Measurements from ENCODE around the gene EEF1AKMT3. TPM values are rescaled to one million over a fixed set of nuclear protein-coding genes. Genes with fewer than 3 reads are reported as not detected.

The EEF1AKMT3 gene
- total and polyA plus RNA-seq, 5 donors from 2014 or later: 1.8 to 7.6 (median 2.8) TPM

- peak overlapping the region; percentile 49 to 98 (median 93) for H3K4me3 Mint-ChIP-seq
- peaks cover 10% of the 10 kb centered on the region for H3K36me3 Mint-ChIP-seq
- H3K27ac ChIP-seq (ENCODE audit: insufficient read depth, low read length, poor library complexity, severe bottlenecking): peak overlapping the region; percentile 92
- no peaks in the 10 kb centered on the region for H3K9me3 ChIP-seq (ENCODE audit: control insufficient read depth in 2 of 2, low read length in 2 of 2)
- peak overlapping the region; percentile 64 to 99 (median 98) for H3K27ac Mint-ChIP-seq
- ATAC-seq (ENCODE audit: low read depth in 2 of 2): no peak
- peaks cover 12 to 60% (median 36%) of the 10 kb centered on the region in 4 donors for H3K4me1 Mint-ChIP-seq
- no peak for DNase-seq
- H3K4me1 ChIP-seq (ENCODE audit: control insufficient read depth, insufficient read depth, low read length, poor library complexity, severe bottlenecking): peaks cover 35% of the 10 kb centered on the region
- no peaks in the 10 kb centered on the region for H3K9me3 Mint-ChIP-seq
- peaks cover 25% of the 10 kb centered on the region for H3K36me3 ChIP-seq (ENCODE audit: control insufficient read depth, insufficient read depth, low read length)
- no peaks in the 10 kb centered on the region for H3K27me3 ChIP-seq (ENCODE audit: control insufficient read depth, insufficient read depth, low read length)
- H3K4me3 ChIP-seq (ENCODE audit: low read depth, low read length): peak overlapping the region; percentile 63
- no peaks in the 10 kb centered on the region for H3K27me3 Mint-ChIP-seq
These were observed 21.6 kb upstream of the EEF1AKMT3 start for GRCh38 chr12:57750561-57751431.

- no peak for DNase-seq
- peaks cover 4% of the 10 kb centered on the region for H3K27me3 Mint-ChIP-seq
- H3K4me3 ChIP-seq (ENCODE audit: low read depth, low read length): peak overlapping the region; percentile 63
- peak overlapping the region; percentile 64 to 99 (median 98) for H3K27ac Mint-ChIP-seq
- H3K27me3 ChIP-seq (ENCODE audit: control insufficient read depth, insufficient read depth, low read length): no peaks in the 10 kb centered on the region
- no peaks in the 10 kb centered on the region for H3K9me3 ChIP-seq (ENCODE audit: control insufficient read depth in 2 of 2, low read length in 2 of 2)
- peak overlapping the region; percentile 90 to 98 (median 93) for H3K4me3 Mint-ChIP-seq
- H3K27ac ChIP-seq (ENCODE audit: insufficient read depth, low read length, poor library complexity, severe bottlenecking): peak overlapping the region; percentile 92
- H3K4me1 ChIP-seq (ENCODE audit: control insufficient read depth, insufficient read depth, low read length, poor library complexity, severe bottlenecking): peaks cover 41% of the 10 kb centered on the region
- peaks cover 10% of the 10 kb centered on the region for H3K36me3 Mint-ChIP-seq
- peaks cover 25% of the 10 kb centered on the region for H3K36me3 ChIP-seq (ENCODE audit: control insufficient read depth, insufficient read depth, low read length)
- H3K9me3 Mint-ChIP-seq: no peaks in the 10 kb centered on the region
- ATAC-seq (ENCODE audit: low read depth in 2 of 2): no peak
- peaks cover 16 to 59% (median 37%) of the 10 kb centered on the region in 4 donors for H3K4me1 Mint-ChIP-seq
These were observed 21.0 kb upstream of the EEF1AKMT3 start for GRCh38 chr12:57751432-57751787.

- Mint-ChIP-seq H3K9me3 (no peaks in the 10 kb centered on the region), H3K4me3 (peak within 1 kb of the TSS; percentile 90 to 98 (median 93)), H3K4me1 (peaks cover 22 to 61% (median 42%) of the 10 kb centered on the region in 4 donors), H3K27ac (peak within 1 kb of the TSS; percentile 69 to 99 (median 98)), H3K36me3 (peaks cover 10% of the 10 kb centered on the region), H3K27me3 (peaks cover 4% of the 10 kb centered on the region)
- Histone ChIP-seq H3K27me3 (ENCODE audit: control insufficient read depth, insufficient read depth, low read length) (no peaks in the 10 kb centered on the region), H3K36me3 (ENCODE audit: control insufficient read depth, insufficient read depth, low read length) (peaks cover 24% of the 10 kb centered on the region), H3K4me3 (ENCODE audit: low read depth, low read length) (peak within 1 kb of the TSS; percentile 69), H3K4me1 (ENCODE audit: control insufficient read depth, insufficient read depth, low read length, poor library complexity, severe bottlenecking) (peaks cover 47% of the 10 kb centered on the region), H3K27ac (ENCODE audit: insufficient read depth, low read length, poor library complexity, severe bottlenecking) (peak within 1 kb of the TSS; percentile 92), H3K9me3 (ENCODE audit: control insufficient read depth in 2 of 2, low read length in 2 of 2) (no peaks in the 10 kb centered on the region)
- DNase-seq (peak; percentile 99 to 100 (median 100)), ATAC-seq (ENCODE audit: low read depth in 2 of 2) (peak; percentile 83 to 85)
These were observed 20.4 kb upstream of the EEF1AKMT3 start, which contains the start of gene CDK4 for GRCh38 chr12:57751788-57752667. Gene CDK4 (minus strand): TSS chr12:57752310. CDS start chr12:57751717, 593 bp downstream.

- ATAC-seq (ENCODE audit: low read depth in 2 of 2) (no peak), DNase-seq (no peak)
- Mint-ChIP-seq H3K27me3 (peaks cover 4% of the 10 kb centered on the region), H3K27ac (peak overlapping the region; percentile 62 to 99 (median 98)), H3K4me1 (peaks cover 22 to 63% (median 41%) of the 10 kb centered on the region in 4 donors), H3K4me3 (peak overlapping the region; percentile 90 to 98 (median 93)), H3K36me3 (peaks cover 10% of the 10 kb centered on the region), H3K9me3 (no peaks in the 10 kb centered on the region)
- H3K4me1 ChIP-seq (ENCODE audit: control insufficient read depth, insufficient read depth, low read length, poor library complexity, severe bottlenecking): peaks cover 49% of the 10 kb centered on the region
- no peaks in the 10 kb centered on the region for H3K27me3 ChIP-seq (ENCODE audit: control insufficient read depth, insufficient read depth, low read length)
- peaks cover 20% of the 10 kb centered on the region for H3K36me3 ChIP-seq (ENCODE audit: control insufficient read depth, insufficient read depth, low read length)
- peak overlapping the region; percentile 69 for H3K4me3 ChIP-seq (ENCODE audit: low read depth, low read length)
- no peaks in the 10 kb centered on the region for H3K9me3 ChIP-seq (ENCODE audit: control insufficient read depth in 2 of 2, low read length in 2 of 2)
- H3K27ac ChIP-seq (ENCODE audit: insufficient read depth, low read length, poor library complexity, severe bottlenecking): peak overlapping the region; percentile 92
These were observed 19.8 kb upstream of the EEF1AKMT3 start for GRCh38 chr12:57752668-57753000.

GRCh38 chr12:57753756-57754337 is 18.6 kb upstream of the EEF1AKMT3 start:
- peaks cover 25% of the 10 kb centered on the region for H3K36me3 ChIP-seq (ENCODE audit: control insufficient read depth, insufficient read depth, low read length)
- peak overlapping the region; percentile 74 for H3K4me3 ChIP-seq (ENCODE audit: low read depth, low read length)
- peak overlapping the region; percentile 90 to 98 (median 96) for H3K4me3 Mint-ChIP-seq
- H3K36me3 Mint-ChIP-seq: peaks cover 8% of the 10 kb centered on the region
- H3K27me3 Mint-ChIP-seq: peaks cover 4% of the 10 kb centered on the region
- peak overlapping the region; percentile 92 for H3K27ac ChIP-seq (ENCODE audit: insufficient read depth, low read length, poor library complexity, severe bottlenecking)
- no peaks in the 10 kb centered on the region for H3K9me3 ChIP-seq (ENCODE audit: control insufficient read depth in 2 of 2, low read length in 2 of 2)
- H3K4me1 ChIP-seq (ENCODE audit: control insufficient read depth, insufficient read depth, low read length, poor library complexity, severe bottlenecking): peaks cover 49% of the 10 kb centered on the region
- DNase-seq (no peak), ATAC-seq (ENCODE audit: low read depth in 2 of 2) (no peak)
- H3K4me1 Mint-ChIP-seq: peaks cover 22 to 68% (median 41%) of the 10 kb centered on the region in 4 donors
- peak overlapping the region; percentile 95 to 99 (median 98) for H3K27ac Mint-ChIP-seq
- H3K9me3 Mint-ChIP-seq: no peaks in the 10 kb centered on the region
- no peaks in the 10 kb centered on the region for H3K27me3 ChIP-seq (ENCODE audit: control insufficient read depth, insufficient read depth, low read length)

GRCh38 chr12:57754411-57755193 is 17.8 kb upstream of the EEF1AKMT3 start, which contains the start of gene MARCHF9:
Gene MARCHF9 (plus strand): TSS chr12:57755103. CDS start chr12:57755529, 426 bp downstream.
- Histone ChIP-seq H3K36me3 (ENCODE audit: control insufficient read depth, insufficient read depth, low read length) (peaks cover 24% of the 10 kb centered on the region), H3K27me3 (ENCODE audit: control insufficient read depth, insufficient read depth, low read length) (no peaks in the 10 kb centered on the region), H3K27ac (ENCODE audit: insufficient read depth, low read length, poor library complexity, severe bottlenecking) (peak within 1 kb of the TSS; percentile 92), H3K4me3 (ENCODE audit: low read depth, low read length) (peak within 1 kb of the TSS; percentile 74), H3K4me1 (ENCODE audit: control insufficient read depth, insufficient read depth, low read length, poor library complexity, severe bottlenecking) (peaks cover 49% of the 10 kb centered on the region), H3K9me3 (ENCODE audit: control insufficient read depth in 2 of 2, low read length in 2 of 2) (no peaks in the 10 kb centered on the region)
- peak within 1 kb of the TSS; percentile 94 to 98 (median 96) for H3K4me3 Mint-ChIP-seq
- peaks cover 22 to 71% (median 47%) of the 10 kb centered on the region in 4 donors for H3K4me1 Mint-ChIP-seq
- peaks cover 4% of the 10 kb centered on the region for H3K27me3 Mint-ChIP-seq
- no peaks in the 10 kb centered on the region for H3K9me3 Mint-ChIP-seq
- ATAC-seq (ENCODE audit: low read depth in 2 of 2) (peak; percentile 23 to 30), DNase-seq (peak; percentile 80 to 93 (median 87))
- peaks cover 13% of the 10 kb centered on the region for H3K36me3 Mint-ChIP-seq
- H3K27ac Mint-ChIP-seq: peak within 1 kb of the TSS; percentile 95 to 99 (median 98)

GRCh38 chr12:57755194-57755453 is 17.3 kb upstream of the EEF1AKMT3 start:
- no peaks in the 10 kb centered on the region for H3K9me3 Mint-ChIP-seq
- no peak overlapping the region for H3K27ac Mint-ChIP-seq
- peaks cover 4% of the 10 kb centered on the region for H3K27me3 Mint-ChIP-seq
- peaks cover 13% of the 10 kb centered on the region for H3K36me3 Mint-ChIP-seq
- peaks cover 22 to 76% (median 50%) of the 10 kb centered on the region in 4 donors for H3K4me1 Mint-ChIP-seq
- Histone ChIP-seq H3K27me3 (ENCODE audit: control insufficient read depth, insufficient read depth, low read length) (no peaks in the 10 kb centered on the region), H3K36me3 (ENCODE audit: control insufficient read depth, insufficient read depth, low read length) (peaks cover 22% of the 10 kb centered on the region), H3K27ac (ENCODE audit: insufficient read depth, low read length, poor library complexity, severe bottlenecking) (peak overlapping the region; percentile 92), H3K4me1 (ENCODE audit: control insufficient read depth, insufficient read depth, low read length, poor library complexity, severe bottlenecking) (peaks cover 49% of the 10 kb centered on the region), H3K4me3 (ENCODE audit: low read depth, low read length) (no peak overlapping the region), H3K9me3 (ENCODE audit: control insufficient read depth in 2 of 2, low read length in 2 of 2) (no peaks in the 10 kb centered on the region)
- H3K4me3 Mint-ChIP-seq: no peak overlapping the region
- ATAC-seq (ENCODE audit: low read depth in 2 of 2): no peak
- DNase-seq: no peak
